ENCODE measurements around the gene MUC20. TPM values are rescaled to one million over a fixed set of nuclear protein-coding genes. Genes with fewer than 3 reads are reported as not detected.
"Not testable (repeated sequence)": the region's sequence is repeated elsewhere in the genome, so short reads cannot be mapped to it uniquely, and the experiment has no call there.

Gene MUC20
- total RNA-seq, 1 donor from 2014 or later, result not detected

GRCh38 chr3:195694217-195695076, 26.3 kb upstream of the MUC20 start:
- not testable (repeated sequence) for H3K4me2 ChIP-seq (ENCODE audit: low read length); H3K4me3 Mint-ChIP-seq (ENCODE audit: unreplicated experiment); H3K9me3 ChIP-seq (ENCODE audit: insufficient read depth, low read depth, low read length); H2AFZ ChIP-seq (ENCODE audit: low read depth, low read length); H3K27ac Mint-ChIP-seq (ENCODE audit: unreplicated experiment); H3K27me3 Mint-ChIP-seq (ENCODE audit: low read depth, unreplicated experiment); FAIRE-seq; H3K4me3 ChIP-seq (ENCODE audit: insufficient read depth, low read depth, low read length); H3K9ac ChIP-seq (ENCODE audit: low read length); H3K36me3 ChIP-seq (ENCODE audit: insufficient read depth, low read length); H3K27me3 ChIP-seq (ENCODE audit: insufficient read depth, low read length); H3K27ac ChIP-seq (ENCODE audit: low read depth, low read length); H3K79me2 ChIP-seq (ENCODE audit: insufficient read depth, low read length); DNase-seq (ENCODE audit: low read depth); H3K9me3 Mint-ChIP-seq (ENCODE audit: unreplicated experiment)
- Histone ChIP-seq H3K4me1 (ENCODE audit: insufficient read depth, low read length) (peaks cover 19% of the 10 kb centered on the region), H4K20me1 (ENCODE audit: insufficient read depth, low read length) (peaks cover 33% of the 10 kb centered on the region)
- Mint-ChIP-seq H3K4me1 (ENCODE audit: low read depth, unreplicated experiment) (peaks cover 14% of the 10 kb centered on the region), H3K36me3 (ENCODE audit: low read depth, unreplicated experiment) (peaks cover 13% of the 10 kb centered on the region)

GRCh38 chr3:195696632-195697278, 24.0 kb upstream of the MUC20 start:
- Histone ChIP-seq H3K9ac (ENCODE audit: low read length) (no peak overlapping the region), H3K9me3 (ENCODE audit: insufficient read depth, low read depth, low read length) (no peaks in the 10 kb centered on the region), H4K20me1 (ENCODE audit: insufficient read depth, low read length) (peaks cover 33% of the 10 kb centered on the region), H3K27me3 (ENCODE audit: insufficient read depth, low read length) (no peaks in the 10 kb centered on the region), H3K4me1 (ENCODE audit: insufficient read depth, low read length) (peaks cover 19% of the 10 kb centered on the region), H3K79me2 (ENCODE audit: insufficient read depth, low read length) (no peaks in the 10 kb centered on the region), H3K4me2 (ENCODE audit: low read length) (no peak overlapping the region), H3K4me3 (ENCODE audit: insufficient read depth, low read depth, low read length) (no peak overlapping the region), H3K27ac (ENCODE audit: low read depth, low read length) (no peak overlapping the region), H2AFZ (ENCODE audit: low read depth, low read length) (no peak overlapping the region), H3K36me3 (ENCODE audit: insufficient read depth, low read length) (peaks cover 7% of the 10 kb centered on the region)
- H3K4me3 Mint-ChIP-seq (ENCODE audit: unreplicated experiment), result peak overlapping the region; percentile 12
- H3K9me3 Mint-ChIP-seq (ENCODE audit: unreplicated experiment), result no peaks in the 10 kb centered on the region
- H3K27ac Mint-ChIP-seq (ENCODE audit: unreplicated experiment), result no peak overlapping the region
- peaks cover under 1% of the 10 kb centered on the region for H3K27me3 Mint-ChIP-seq (ENCODE audit: low read depth, unreplicated experiment)
- DNase-seq (ENCODE audit: low read depth), result no peak
- FAIRE-seq, result no peak
- peaks cover 13% of the 10 kb centered on the region for H3K36me3 Mint-ChIP-seq (ENCODE audit: low read depth, unreplicated experiment)
- H3K4me1 Mint-ChIP-seq (ENCODE audit: low read depth, unreplicated experiment), result peaks cover 14% of the 10 kb centered on the region
- TF ChIP-seq EZH2 (IDR thresholded peaks at IDR 0.05; ENCODE audit: insufficient read depth, low read length), result no peak
- TF ChIP-seq, protein P1, sequence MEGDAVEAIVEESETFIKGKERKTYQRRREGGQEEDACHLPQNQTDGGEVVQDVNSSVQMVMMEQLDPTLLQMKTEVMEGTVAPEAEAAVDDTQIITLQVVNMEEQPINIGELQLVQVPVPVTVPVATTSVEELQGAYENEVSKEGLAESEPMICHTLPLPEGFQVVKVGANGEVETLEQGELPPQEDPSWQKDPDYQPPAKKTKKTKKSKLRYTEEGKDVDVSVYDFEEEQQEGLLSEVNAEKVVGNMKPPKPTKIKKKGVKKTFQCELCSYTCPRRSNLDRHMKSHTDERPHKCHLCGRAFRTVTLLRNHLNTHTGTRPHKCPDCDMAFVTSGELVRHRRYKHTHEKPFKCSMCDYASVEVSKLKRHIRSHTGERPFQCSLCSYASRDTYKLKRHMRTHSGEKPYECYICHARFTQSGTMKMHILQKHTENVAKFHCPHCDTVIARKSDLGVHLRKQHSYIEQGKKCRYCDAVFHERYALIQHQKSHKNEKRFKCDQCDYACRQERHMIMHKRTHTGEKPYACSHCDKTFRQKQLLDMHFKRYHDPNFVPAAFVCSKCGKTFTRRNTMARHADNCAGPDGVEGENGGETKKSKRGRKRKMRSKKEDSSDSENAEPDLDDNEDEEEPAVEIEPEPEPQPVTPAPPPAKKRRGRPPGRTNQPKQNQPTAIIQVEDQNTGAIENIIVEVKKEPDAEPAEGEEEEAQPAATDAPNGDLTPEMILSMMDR (IDR thresholded peaks at IDR 0.05; ENCODE audit: insufficient read depth, low read depth, low read length), result no peak

- DNase-seq (ENCODE audit: low read depth) (peak; percentile 89), FAIRE-seq (peak; percentile 99)
- H3K9me3 Mint-ChIP-seq (ENCODE audit: unreplicated experiment), result no peaks in the 10 kb centered on the region
- Histone ChIP-seq H3K79me2 (ENCODE audit: insufficient read depth, low read length) (no peaks in the 10 kb centered on the region), H3K36me3 (ENCODE audit: insufficient read depth, low read length) (peaks cover 4% of the 10 kb centered on the region), H3K4me2 (ENCODE audit: low read length) (peak overlapping the region; percentile 71), H3K9ac (ENCODE audit: low read length) (no peak overlapping the region), H2AFZ (ENCODE audit: low read depth, low read length) (peak overlapping the region; percentile 22), H3K4me3 (ENCODE audit: insufficient read depth, low read depth, low read length) (no peak overlapping the region), H3K27ac (ENCODE audit: low read depth, low read length) (peak overlapping the region; percentile 16), H3K4me1 (ENCODE audit: insufficient read depth, low read length) (peaks cover 14% of the 10 kb centered on the region), H3K9me3 (ENCODE audit: insufficient read depth, low read depth, low read length) (no peaks in the 10 kb centered on the region), H3K27me3 (ENCODE audit: insufficient read depth, low read length) (no peaks in the 10 kb centered on the region), H4K20me1 (ENCODE audit: insufficient read depth, low read length) (peaks cover 23% of the 10 kb centered on the region)
- H3K27me3 Mint-ChIP-seq (ENCODE audit: low read depth, unreplicated experiment), result peaks cover 2% of the 10 kb centered on the region
- peak overlapping the region; percentile 8 for H3K27ac Mint-ChIP-seq (ENCODE audit: unreplicated experiment)
- peaks cover 14% of the 10 kb centered on the region for H3K4me1 Mint-ChIP-seq (ENCODE audit: low read depth, unreplicated experiment)
- H3K36me3 Mint-ChIP-seq (ENCODE audit: low read depth, unreplicated experiment), result peaks cover 13% of the 10 kb centered on the region
- H3K4me3 Mint-ChIP-seq (ENCODE audit: unreplicated experiment), result no peak overlapping the region
- TF ChIP-seq, protein P1 (IDR thresholded peaks at IDR 0.05; ENCODE audit: insufficient read depth, low read depth, low read length), result no peak
- no peak for TF ChIP-seq EZH2 (IDR thresholded peaks at IDR 0.05; ENCODE audit: insufficient read depth, low read length)
Observed at GRCh38 chr3:195697582-195698324, 23.0 kb upstream of the MUC20 start.
